Osteoblast (primary cell): Measurements from ENCODE around the gene CACNA2D1. TPM values are rescaled to one million over a fixed set of nuclear protein-coding genes. Genes with fewer than 3 reads are reported as not detected.

Experiments used
- DNase-seq: peaks from one replicate; pipeline ENCODE4 v3.0.0; 2011; ENCODE audit warnings: low spot score, mixed read lengths; ENCODE audit not compliant: insufficient read length; ENCODE audit errors: missing footprints
- H2AFZ ChIP-seq: 2 replicates; pipeline ENCODE4 v1.6.0; 2011; ENCODE audit warnings: mild to moderate bottlenecking, low read length
- H3K27ac ChIP-seq: 2 replicates; pipeline ENCODE4 v1.5.1; 2011; ENCODE audit warnings: mild to moderate bottlenecking, low read depth, low read length, moderate library complexity
- H3K27me3 ChIP-seq: 2 replicates; pipeline ENCODE4 v1.6.0; 2012; ENCODE audit warnings: mild to moderate bottlenecking, control low read depth, inconsistent platforms, low read length, moderate library complexity; ENCODE audit not compliant: insufficient read depth
- H3K36me3 ChIP-seq: 2 replicates; pipeline ENCODE4 v1.5.1; 2011; ENCODE audit warnings: mild to moderate bottlenecking, low read length, control low read depth, moderate library complexity; ENCODE audit not compliant: insufficient read depth
- H3K4me1 ChIP-seq: 2 replicates; pipeline ENCODE4 v1.5.1; 2011; ENCODE audit warnings: mild to moderate bottlenecking, low read length, control low read depth, moderate library complexity; ENCODE audit not compliant: insufficient read depth
- H3K4me2 ChIP-seq: 2 replicates; pipeline ENCODE4 v1.6.0; 2011; ENCODE audit warnings: mild to moderate bottlenecking, low read length; ENCODE audit not compliant: insufficient read depth
- H3K4me3 ChIP-seq: fragments of 200-600 bp; sonication (generic); 3 replicates; pipeline ENCODE4 v1.5.1; 2012; ENCODE audit warnings: mild to moderate bottlenecking, low read length, inconsistent platforms; ENCODE audit not compliant: insufficient read depth
- H3K79me2 ChIP-seq: 2 replicates; pipeline ENCODE4 v1.6.0; 2012; ENCODE audit warnings: mild to moderate bottlenecking, low read length, control low read depth, inconsistent platforms; ENCODE audit not compliant: insufficient read depth
- H3K9me3 ChIP-seq: 2 replicates; pipeline ENCODE4 v1.5.1; 2011; ENCODE audit warnings: low read depth, low read length, control low read depth
- H4K20me1 ChIP-seq: 2 replicates; pipeline ENCODE4 v1.6.0; 2012; ENCODE audit warnings: mild to moderate bottlenecking, low read length, control low read depth; ENCODE audit not compliant: insufficient read depth
- CTCF ChIP-seq: IDR thresholded peaks from 2 replicates; pipeline ENCODE4 v1.5.1; 2011; ENCODE audit warnings: mild to moderate bottlenecking, low read depth, low read length, moderate library complexity; ENCODE audit errors: extremely low read depth
- total RNA-seq: library from RNA; depleted of rRNA; stranded (reverse); fragments of >200 nt; gene quantifications from 2 replicates; pipeline ENCODE4 v1.2.3, GENCODE V29; 2012

The CACNA2D1 gene
- total RNA-seq, 1 donor: 145 TPM

GRCh38 chr7:82331234-82331633 is 112.3 kb downstream of the CACNA2D1 start:
- H3K27me3 ChIP-seq: no peaks in the 10 kb centered on the region
- no peak overlapping the region for H2AFZ ChIP-seq
- no peaks in the 10 kb centered on the region for H3K9me3 ChIP-seq
- H3K36me3 ChIP-seq: peaks cover 43% of the 10 kb centered on the region
- H3K27ac ChIP-seq: no peak overlapping the region
- no peaks in the 10 kb centered on the region for H3K4me1 ChIP-seq
- DNase-seq: no peak
- no peak overlapping the region for H3K4me2 ChIP-seq
- H3K4me3 ChIP-seq: no peak overlapping the region
- TF ChIP-seq CTCF: no peak
- peaks cover 8% of the 10 kb centered on the region for H3K79me2 ChIP-seq
- H4K20me1 ChIP-seq: peaks cover 9% of the 10 kb centered on the region

- DNase-seq: no peak
- H3K4me1 ChIP-seq: no peaks in the 10 kb centered on the region
Measured at GRCh38 chr7:82330706-82331215, 112.8 kb downstream of the CACNA2D1 start.

GRCh38 chr7:82327898-82328297 is 115.7 kb downstream of the CACNA2D1 start:
- Histone ChIP-seq H3K4me2 (no peak overlapping the region), H3K79me2 (no peaks in the 10 kb centered on the region), H3K9me3 (no peaks in the 10 kb centered on the region), H4K20me1 (peaks cover 2% of the 10 kb centered on the region), H3K4me1 (no peaks in the 10 kb centered on the region), H3K4me3 (no peak overlapping the region), H2AFZ (no peak overlapping the region), H3K27ac (no peak overlapping the region), H3K27me3 (no peaks in the 10 kb centered on the region), H3K36me3 (peaks cover 33% of the 10 kb centered on the region)
- TF ChIP-seq CTCF: no peak
- no peak for DNase-seq

More at GRCh38 chr7:82330706-82331215, 112.8 kb downstream of the CACNA2D1 start:
- Histone ChIP-seq H3K27ac (no peak overlapping the region), H3K79me2 (peaks cover 5% of the 10 kb centered on the region), H3K9me3 (no peaks in the 10 kb centered on the region), H4K20me1 (peaks cover 6% of the 10 kb centered on the region), H2AFZ (no peak overlapping the region), H3K36me3 (peaks cover 44% of the 10 kb centered on the region), H3K4me2 (no peak overlapping the region), H3K27me3 (no peaks in the 10 kb centered on the region), H3K4me3 (no peak overlapping the region)
- no peak for TF ChIP-seq CTCF

GRCh38 chr7:82325416-82325815 is 118.2 kb downstream of the CACNA2D1 start:
- Histone ChIP-seq H3K4me1 (no peaks in the 10 kb centered on the region), H3K79me2 (no peaks in the 10 kb centered on the region), H3K9me3 (no peaks in the 10 kb centered on the region), H3K36me3 (peaks cover 37% of the 10 kb centered on the region), H3K4me3 (no peak overlapping the region), H2AFZ (no peak overlapping the region), H3K27me3 (no peaks in the 10 kb centered on the region), H3K27ac (no peak overlapping the region), H3K4me2 (no peak overlapping the region), H4K20me1 (peaks cover 2% of the 10 kb centered on the region)
- no peak for TF ChIP-seq CTCF
- DNase-seq: no peak
